M059J (cell line): ENCODE measurements around the gene STAB1. TPM values are rescaled to one million over a fixed set of nuclear protein-coding genes. Genes with fewer than 3 reads are reported as not detected.

Experiments used
- DNase-seq: peaks from one replicate; pipeline ENCODE4 v3.0.0-alpha.2; 2012; ENCODE audit warnings: low read depth
- total RNA-seq: library from RNA; depleted of rRNA; stranded (reverse); fragments of >200 nt; shearing (Covaris generic); gene quantifications from 2 replicates; pipeline ENCODE4 v1.2.3, GENCODE V29; 2014; rRNA removed

STAB1 gene
- total RNA-seq, 1 experiment from 2014 or later, result not detected

- no peak for DNase-seq
Measured at GRCh38 chr3:52557011-52557960, 62.1 kb downstream of the STAB1 start.

- no peak for DNase-seq
Measured at GRCh38 chr3:52558436-52558835, 63.3 kb downstream of the STAB1 start.

GRCh38 chr3:52561028-52561747 is 66.0 kb downstream of the STAB1 start:
- peak; percentile 41 for DNase-seq

- DNase-seq, result no peak
Measured at GRCh38 chr3:52563984-52564383, 68.8 kb downstream of the STAB1 start.

- DNase-seq, result peak; percentile 10
Measured at GRCh38 chr3:52568069-52568468, 72.9 kb downstream of the STAB1 start.

GRCh38 chr3:52570076-52570475 is 74.9 kb downstream of the STAB1 start:
- peak; percentile 17 for DNase-seq

- no peak for DNase-seq
Measured at GRCh38 chr3:52572221-52572620, 77.1 kb downstream of the STAB1 start.

Other genes with a start within 250 kb of the STAB1 start
- 1.9 and 4.6 TPM in 2 replicates for gene PPM1M, start 249.6 kb upstream of the STAB1 start, total RNA-seq
- gene WDR82, start 216.7 kb upstream of the STAB1 start, total RNA-seq, result 29.9 and 35.5 TPM in 2 replicates
- 1.6 and 2.8 TPM in 2 replicates for gene GLYCTK, start 207.5 kb upstream of the STAB1 start, total RNA-seq
- gene DNAH1, start 179.0 kb upstream of the STAB1 start, total RNA-seq, result 0.02 and 0.52 TPM in 2 replicates
- 46.8 and 51.8 TPM in 2 replicates for gene BAP1, start 85.3 kb upstream of the STAB1 start, total RNA-seq
- 0.94 and 5.5 TPM in 2 replicates for gene PHF7, start 84.7 kb upstream of the STAB1 start, total RNA-seq
- 0.07 TPM in 1 of 2 replicates, not detected in the other for gene SEMA3G, start 50.2 kb upstream of the STAB1 start, total RNA-seq
- gene TNNC1, start 41.3 kb upstream of the STAB1 start, total RNA-seq, result not detected in 2 replicates
- 8.9 and 15.8 TPM in 2 replicates for gene NISCH, start 39.7 kb upstream of the STAB1 start, total RNA-seq
- gene NT5DC2, start 38.5 kb downstream of the STAB1 start, total RNA-seq, result 36.5 and 50.0 TPM in 2 replicates
- 0.62 and 2.6 TPM in 2 replicates for gene UQCC5, start 41.3 kb downstream of the STAB1 start, total RNA-seq
- gene PBRM1, start 190.6 kb downstream of the STAB1 start, total RNA-seq, result 16.6 and 24.5 TPM in 2 replicates
- gene GNL3, start 190.7 kb downstream of the STAB1 start, total RNA-seq, result 85.4 and 114 TPM in 2 replicates
- 55.3 and 79.9 TPM in 2 replicates for gene GLT8D1, start 210.5 kb downstream of the STAB1 start, total RNA-seq
- 186 and 310 TPM in 2 replicates for gene SPCS1, start 210.8 kb downstream of the STAB1 start, total RNA-seq